Natural killer cell treated with Interleukin-12 subunit alpha and Interleukin-12 subunit beta and Interleukin-15 and Interleukin-18, amount 100 ng/mL, for 72 hours (primary cell): ENCODE results near the gene SARS2. TPM values are rescaled to one million over a fixed set of nuclear protein-coding genes. Genes with fewer than 3 reads are reported as not detected.
"Not testable (repeated sequence)": the region's sequence is repeated elsewhere in the genome, so short reads cannot be mapped to it uniquely, and the experiment has no call there.

Experiments used
- ATAC-seq, 2 donors: fragments of 150-1000 bp; cut with Tn5 transposase in 1 of 2; sonication (Bioruptor Pico), chemical (Tn5 transposase) in 1 of 2; 2 replicates each; pipeline ENCODE4 v1.10.0; 2021
- DNase-seq: peaks from one replicate; pipeline ENCODE4 v3.0.0; 2022; ENCODE audit warnings: low spot score
- H3K27ac Mint-ChIP-seq, 2 donors: 1 replicate in 1 of 2; 2 replicates in 1 of 2; pipeline ENCODE4 v1.8.0; 2022; ENCODE audit warnings: mixed read lengths in 2 of 2, mild to moderate bottlenecking in 1 of 2, moderate library complexity in 1 of 2
- H3K27me3 Mint-ChIP-seq, 2 donors: 1 replicate in 1 of 2; 2 replicates in 1 of 2; pipeline ENCODE4 v1.8.0; 2022; ENCODE audit warnings: mixed read lengths in 2 of 2
- H3K36me3 Mint-ChIP-seq: one replicate; pipeline ENCODE4 v1.8.0; 2022; ENCODE audit warnings: mixed read lengths
- H3K4me1 Mint-ChIP-seq, 2 donors: 1 replicate in 1 of 2; 2 replicates in 1 of 2; pipeline ENCODE4 v1.8.0; 2022; ENCODE audit warnings: low read depth in 2 of 2, mixed read lengths in 2 of 2, mild to moderate bottlenecking in 1 of 2
- H3K4me3 Mint-ChIP-seq: one replicate; pipeline ENCODE4 v1.8.0; 2022; ENCODE audit warnings: mixed read lengths
- H3K9me3 Mint-ChIP-seq: 2 replicates; pipeline ENCODE4 v1.8.0; 2022; ENCODE audit warnings: mixed read lengths
- total RNA-seq, 2 donors: library from RNA; stranded (reverse); gene quantifications; one replicate each; pipeline ENCODE4 v1.2.3, GENCODE V29; 2022

The SARS2 gene
- total RNA-seq, 2 donors from 2014 or later, result 32.4 to 70.3 TPM

- H3K4me1 Mint-ChIP-seq, H3K27ac Mint-ChIP-seq, H3K27me3 Mint-ChIP-seq, DNase-seq, H3K9me3 Mint-ChIP-seq, ATAC-seq, H3K4me3 Mint-ChIP-seq, H3K36me3 Mint-ChIP-seq: not testable (repeated sequence)
Observed at GRCh38 chr19:38884691-38885090, 45.9 kb downstream of the SARS2 start.

- no peak overlapping the region for H3K27ac Mint-ChIP-seq
- no peaks in the 10 kb centered on the region for H3K9me3 Mint-ChIP-seq
- ATAC-seq (no peak), DNase-seq (no peak)
- H3K36me3 Mint-ChIP-seq, result no peaks in the 10 kb centered on the region
- H3K4me1 Mint-ChIP-seq, result peaks cover 6 to 8% of the 10 kb centered on the region in 2 donors
- H3K27me3 Mint-ChIP-seq, result no peaks in the 10 kb centered on the region
- H3K4me3 Mint-ChIP-seq, result no peak overlapping the region
Observed at GRCh38 chr19:38883286-38883685, 47.3 kb downstream of the SARS2 start.

GRCh38 chr19:38880882-38881609, 49.5 kb downstream of the SARS2 start:
- peak overlapping the region in 1 of 2 donors; percentile 44 for H3K27ac Mint-ChIP-seq

GRCh38 chr19:38880076-38880881, 50.3 kb downstream of the SARS2 start:
- Mint-ChIP-seq H3K4me3 (no peak overlapping the region), H3K27ac (peak overlapping the region; percentile 21 to 44), H3K27me3 (no peaks in the 10 kb centered on the region), H3K4me1 (peaks cover 23% of the 10 kb centered on the region in 2 donors), H3K9me3 (no peaks in the 10 kb centered on the region), H3K36me3 (no peaks in the 10 kb centered on the region)
- DNase-seq (no peak), ATAC-seq (no peak)

More at GRCh38 chr19:38880882-38881609, 49.5 kb downstream of the SARS2 start:
- Mint-ChIP-seq H3K9me3 (no peaks in the 10 kb centered on the region), H3K4me3 (no peak overlapping the region), H3K4me1 (peaks cover 22 to 23% of the 10 kb centered on the region in 2 donors), H3K27me3 (no peaks in the 10 kb centered on the region), H3K36me3 (no peaks in the 10 kb centered on the region)
- DNase-seq (no peak), ATAC-seq (no peak)

GRCh38 chr19:38879400-38879751, 51.2 kb downstream of the SARS2 start:
- Mint-ChIP-seq H3K4me3 (no peak overlapping the region), H3K36me3 (no peaks in the 10 kb centered on the region), H3K4me1 (peaks cover 23% of the 10 kb centered on the region in 2 donors), H3K9me3 (no peaks in the 10 kb centered on the region), H3K27ac (no peak overlapping the region), H3K27me3 (no peaks in the 10 kb centered on the region)
- ATAC-seq (no peak), DNase-seq (no peak)

GRCh38 chr19:38878575-38879399, 51.8 kb downstream of the SARS2 start:
- no peak for DNase-seq
- Mint-ChIP-seq H3K36me3 (no peaks in the 10 kb centered on the region), H3K4me3 (peak overlapping the region; percentile 82), H3K4me1 (peaks cover 23% of the 10 kb centered on the region in 2 donors), H3K9me3 (no peaks in the 10 kb centered on the region), H3K27ac (peak overlapping the region; percentile 98), H3K27me3 (no peaks in the 10 kb centered on the region)
- peak; percentile 36 to 37 for ATAC-seq

- H3K9me3 Mint-ChIP-seq, result no peaks in the 10 kb centered on the region
- no peaks in the 10 kb centered on the region for H3K27me3 Mint-ChIP-seq
- no peaks in the 10 kb centered on the region for H3K36me3 Mint-ChIP-seq
- peak; percentile 85 to 90 for ATAC-seq
- peak; percentile 72 for DNase-seq
- H3K4me3 Mint-ChIP-seq, result peak within 1 kb of the TSS; percentile 82
- H3K27ac Mint-ChIP-seq, result peak within 1 kb of the TSS; percentile 98
- peaks cover 20 to 23% of the 10 kb centered on the region in 2 donors for H3K4me1 Mint-ChIP-seq
Observed at GRCh38 chr19:38877781-38878574, 52.6 kb downstream of the SARS2 start, which contains the start of gene RINL. Gene RINL, minus strand, starts transcription at chr19:38878275. Its CDS starts 1,533 bp downstream, at chr19:38876742.

GRCh38 chr19:38875656-38876395, 54.7 kb downstream of the SARS2 start:
- peaks cover 20 to 23% of the 10 kb centered on the region in 2 donors for H3K4me1 Mint-ChIP-seq
- ATAC-seq (no peak), DNase-seq (no peak)
- no peaks in the 10 kb centered on the region for H3K9me3 Mint-ChIP-seq
- peak overlapping the region; percentile 98 for H3K27ac Mint-ChIP-seq
- H3K27me3 Mint-ChIP-seq, result no peaks in the 10 kb centered on the region
- H3K4me3 Mint-ChIP-seq, result no peak overlapping the region
- H3K36me3 Mint-ChIP-seq, result no peaks in the 10 kb centered on the region

- H3K9me3 Mint-ChIP-seq, DNase-seq, ATAC-seq, H3K27ac Mint-ChIP-seq, H3K27me3 Mint-ChIP-seq, H3K36me3 Mint-ChIP-seq, H3K4me3 Mint-ChIP-seq: not testable (repeated sequence)
- peaks cover 24 to 34% of the 10 kb centered on the region in 2 donors for H3K4me1 Mint-ChIP-seq
Observed at GRCh38 chr19:38873400-38873799, 57.2 kb downstream of the SARS2 start.

GRCh38 chr19:38870612-38871011, 60.0 kb downstream of the SARS2 start:
- DNase-seq, result no peak
- Mint-ChIP-seq H3K4me3 (peak overlapping the region; percentile 90), H3K9me3 (no peaks in the 10 kb centered on the region), H3K36me3 (no peaks in the 10 kb centered on the region), H3K27me3 (no peaks in the 10 kb centered on the region), H3K4me1 (peaks cover 14 to 25% of the 10 kb centered on the region in 2 donors), H3K27ac (peak overlapping the region; percentile 81 to 84)
- no peak for ATAC-seq

GRCh38 chr19:38869836-38870607, 60.5 kb downstream of the SARS2 start:
- peaks cover 20 to 31% of the 10 kb centered on the region in 2 donors for H3K4me1 Mint-ChIP-seq
- DNase-seq, result peak; percentile 94
- H3K36me3 Mint-ChIP-seq, result no peaks in the 10 kb centered on the region
- H3K4me3 Mint-ChIP-seq, result peak overlapping the region; percentile 90
- no peaks in the 10 kb centered on the region for H3K9me3 Mint-ChIP-seq
- H3K27me3 Mint-ChIP-seq, result no peaks in the 10 kb centered on the region
- H3K27ac Mint-ChIP-seq, result peak overlapping the region; percentile 81 to 84
- ATAC-seq, result peak; percentile 93 to 94
